Caki2 (cell line): Measurements from ENCODE around the gene LAMTOR4. TPM values are rescaled to one million over a fixed set of nuclear protein-coding genes. Genes with fewer than 3 reads are reported as not detected.

Experiments
- DNase-seq: peaks from one replicate; pipeline ENCODE4 v3.0.0-alpha.2; 2015; ENCODE audit warnings: low read depth
- in situ Hi-C: cut with HindIII; loops from 2 replicates; pipeline ENCODE4 v1.10.0; 2016; ENCODE audit warnings: low sequenced_read_pairs, low pct_unique_long_range_greater_than_20kb, mixed read lengths
- total RNA-seq: library from RNA; depleted of rRNA; stranded (reverse); fragments of >200 nt; shearing (Covaris generic); gene quantifications from 2 replicates; pipeline ENCODE4 v1.2.3, GENCODE V29; 2014; ENCODE audit warnings: low replicate concordance

Gene LAMTOR4
- total RNA-seq, 1 experiment from 2014 or later, result 126 TPM

- DNase-seq, result no peak
- in situ Hi-C loops, result no loop called here
Measured at GRCh38 chr7:100163006-100163531, 14.4 kb downstream of the LAMTOR4 start.

- in situ Hi-C loops, result no loop called here
- no peak for DNase-seq
Measured at GRCh38 chr7:100163871-100164270, 15.2 kb downstream of the LAMTOR4 start.

GRCh38 chr7:100166317-100166940 lies 17.7 kb downstream of the LAMTOR4 start:
- in situ Hi-C loops, result no loop called here
- no peak for DNase-seq

GRCh38 chr7:100166970-100167911 lies 18.5 kb downstream of the LAMTOR4 start:
- DNase-seq, result no peak
- in situ Hi-C loops, result no loop called here

- no peak for DNase-seq
Measured at GRCh38 chr7:100167912-100168323, 19.2 kb downstream of the LAMTOR4 start.

GRCh38 chr7:100169147-100169850 lies 20.6 kb downstream of the LAMTOR4 start:
- in situ Hi-C loops, result no loop called here
- no peak for DNase-seq

More at GRCh38 chr7:100167912-100168323, 19.2 kb downstream of the LAMTOR4 start:
- in situ Hi-C loops, result no loop called here

- in situ Hi-C loops, result no loop called here
- DNase-seq, result no peak
Measured at GRCh38 chr7:100170101-100170897, 21.6 kb downstream of the LAMTOR4 start.

- DNase-seq, result no peak
- in situ Hi-C loops, result no loop called here
Measured at GRCh38 chr7:100171087-100171681, 22.5 kb downstream of the LAMTOR4 start.

- in situ Hi-C loops, result no loop called here
- no peak for DNase-seq
Measured at GRCh38 chr7:100171840-100172239, 23.1 kb downstream of the LAMTOR4 start.

GRCh38 chr7:100173806-100174495 lies 25.2 kb downstream of the LAMTOR4 start:
- in situ Hi-C loops, result no loop called here
- DNase-seq, result no peak

GRCh38 chr7:100174582-100174981 lies 25.9 kb downstream of the LAMTOR4 start:
- in situ Hi-C loops, result no loop called here
- DNase-seq, result no peak

GRCh38 chr7:100175296-100175935 lies 26.7 kb downstream of the LAMTOR4 start:
- DNase-seq, result no peak
- in situ Hi-C loops, result no loop called here

GRCh38 chr7:100176096-100177044 lies 27.7 kb downstream of the LAMTOR4 start:
- DNase-seq, result no peak
- in situ Hi-C loops, result no loop called here

- in situ Hi-C loops, result no loop called here
- DNase-seq, result peak; percentile 94
Measured at GRCh38 chr7:100177045-100178001, 28.6 kb downstream of the LAMTOR4 start, which contains the start of the genes GPC2 and STAG3. Gene GPC2, minus strand, starts transcription at chr7:100177381. Its CDS starts 182 bp downstream, at chr7:100177199. Gene STAG3, plus strand, starts transcription at chr7:100177918. Its CDS starts 2,639 bp downstream, at chr7:100180557.
